Ishikawa (cell line): ENCODE results near the gene BICRA.
A peak's percentile ranks its signal among the peaks of the same experiment; 100 is the strongest.

ENCODE experiments used
- CEBPB ChIP-seq: IDR thresholded peaks from 2 replicates; pipeline ENCODE4 v1.6.1; 2012
- CREB1 ChIP-seq: IDR thresholded peaks from 2 replicates; pipeline ENCODE4 v1.6.1; 2012; ENCODE audit warnings: low read depth
- EGR1 ChIP-seq: IDR thresholded peaks from 2 replicates; pipeline ENCODE4 v1.6.1; 2012
- EP300 ChIP-seq: IDR thresholded peaks from 2 replicates; pipeline ENCODE4 v1.6.1; 2012; ENCODE audit warnings: borderline replicate concordance
- MAX ChIP-seq: IDR thresholded peaks from 2 replicates; pipeline ENCODE4 v1.6.1; 2012
- NFIC ChIP-seq: IDR thresholded peaks from 2 replicates; pipeline ENCODE4 v1.6.1; 2012
- REST ChIP-seq: IDR thresholded peaks from 2 replicates; pipeline ENCODE4 v1.6.1; 2012; ENCODE audit warnings: low read depth, mild to moderate bottlenecking
- TAF1 ChIP-seq: IDR thresholded peaks from 2 replicates; pipeline ENCODE4 v1.6.1; 2012; ENCODE audit warnings: low read depth, mild to moderate bottlenecking
- TCF12 ChIP-seq: IDR thresholded peaks from 2 replicates; pipeline ENCODE4 v1.6.1; 2012; ENCODE audit warnings: low read depth
- TEAD4 ChIP-seq: IDR thresholded peaks from 2 replicates; pipeline ENCODE4 v1.6.1; 2012
- USF1 ChIP-seq: IDR thresholded peaks from 2 replicates; pipeline ENCODE4 v1.6.1; 2012
- ZBTB7A ChIP-seq: IDR thresholded peaks from 2 replicates; pipeline ENCODE4 v1.6.1; 2012; ENCODE audit warnings: low read depth

GRCh38 chr19:47598407-47599349, 10.3 kb upstream of the BICRA start:
- TF ChIP-seq TEAD4 (peak; percentile 88), MAX (no peak), CREB1 (no peak), CEBPB (no peak), REST (no peak), USF1 (no peak), TCF12 (no peak), EP300 (peak; percentile 40; the same call in 1 of the 2 replicates), EGR1 (no peak), ZBTB7A (no peak), TAF1 (no peak), NFIC (no peak)
